PFSK-1 (cell line): ENCODE results near the gene FAM210A.

Source experiments
- FOXP2 ChIP-seq: optimal IDR thresholded peaks from 2 replicates; pipeline ENCODE3; 2011; ENCODE audit warnings: borderline replicate concordance, control low read depth, inconsistent platforms; ENCODE audit not compliant: insufficient read depth; ENCODE audit errors: extremely low read length, extremely low read depth
- POLR2AphosphoS5 ChIP-seq: IDR thresholded peaks from 2 replicates; pipeline ENCODE4 v1.6.1; 2012; ENCODE audit warnings: low read depth, mild to moderate bottlenecking, control low read depth, low read length, moderate library complexity
- REST ChIP-seq, 2 experiments: IDR thresholded peaks; 2 replicates each; pipeline versions ENCODE4 v1.6.1 to v1.8.0; 2011 to 2012; ENCODE audit warnings: low read depth in 2 of 2, low read length in 2 of 2, control low read depth in 1 of 2, inconsistent platforms in 1 of 2, mild to moderate bottlenecking in 1 of 2, moderate library complexity in 1 of 2; ENCODE audit not compliant: insufficient read depth in 1 of 2
- SIN3A ChIP-seq: IDR thresholded peaks from 2 replicates; pipeline ENCODE4 v1.6.1; 2012; ENCODE audit warnings: mild to moderate bottlenecking, low read length, moderate library complexity, borderline replicate concordance; ENCODE audit not compliant: insufficient read depth
- TAF1 ChIP-seq: IDR thresholded peaks from 2 replicates; pipeline ENCODE4 v1.6.1; 2012; ENCODE audit warnings: low read length, control low read depth, borderline replicate concordance; ENCODE audit not compliant: insufficient read depth

The FAM210A gene

GRCh38 chr18:13613591-13614501 is 112.5 kb downstream of the FAM210A start:
- no peak for TF ChIP-seq TAF1
- TF ChIP-seq FOXP2: no peak
- TF ChIP-seq REST (IDR thresholded peaks at IDR 0.05; ENCODE audit: insufficient read depth in 1 of 2, low read depth in 2 of 2, low read length in 2 of 2): no peak
- no peak for TF ChIP-seq SIN3A
- no peak for TF ChIP-seq POLR2AphosphoS5
